Activated T-cell treated with anti-CD3 and anti-CD28 coated beads for 4 hours (primary cell): ENCODE data around the gene PPP1R10.

Experiments
- DNase-seq: peaks from one replicate; pipeline ENCODE4 v3.0.0-alpha.2; 2020

PPP1R10 gene

GRCh38 chr6:30597315-30598144 is 19.5 kb downstream of the PPP1R10 start:
- peak; percentile 83 for DNase-seq

GRCh38 chr6:30592287-30592686 is 24.8 kb downstream of the PPP1R10 start:
- DNase-seq, result no peak

- no peak for DNase-seq
Measured at GRCh38 chr6:30591008-30591407, 26.0 kb downstream of the PPP1R10 start.

GRCh38 chr6:30590509-30590908 is 26.5 kb downstream of the PPP1R10 start:
- DNase-seq, result no peak

- no peak for DNase-seq
Measured at GRCh38 chr6:30589754-30590358, 27.2 kb downstream of the PPP1R10 start.

- DNase-seq, result no peak
Measured at GRCh38 chr6:30583921-30584320, 33.1 kb downstream of the PPP1R10 start.

GRCh38 chr6:30578051-30578450 is 39.0 kb downstream of the PPP1R10 start:
- no peak for DNase-seq

- no peak for DNase-seq
Measured at GRCh38 chr6:30573113-30573512, 43.9 kb downstream of the PPP1R10 start.

- no peak for DNase-seq
Measured at GRCh38 chr6:30572148-30572547, 44.9 kb downstream of the PPP1R10 start.

- DNase-seq, result no peak
Measured at GRCh38 chr6:30571762-30572082, 45.3 kb downstream of the PPP1R10 start.

- DNase-seq, result peak; percentile 99
Measured at GRCh38 chr6:30571075-30571761, 45.8 kb downstream of the PPP1R10 start, which contains the start of gene ABCF1. Gene ABCF1 (plus strand): TSS chr6:30571442. CDS start chr6:30571488, 46 bp downstream.

GRCh38 chr6:30570740-30571074 is 46.3 kb downstream of the PPP1R10 start:
- DNase-seq, result no peak

- DNase-seq, result no peak
Measured at GRCh38 chr6:30570263-30570662, 46.8 kb downstream of the PPP1R10 start.

GRCh38 chr6:30568245-30568644 is 48.8 kb downstream of the PPP1R10 start:
- no peak for DNase-seq

- DNase-seq, result no peak
Measured at GRCh38 chr6:30565772-30566171, 51.3 kb downstream of the PPP1R10 start.

- DNase-seq, result no peak
Measured at GRCh38 chr6:30564114-30564513, 52.9 kb downstream of the PPP1R10 start.

GRCh38 chr6:30562470-30563425 is 54.3 kb downstream of the PPP1R10 start:
- no peak for DNase-seq

GRCh38 chr6:30560930-30561329 is 56.1 kb downstream of the PPP1R10 start:
- DNase-seq, result no peak

GRCh38 chr6:30557683-30557981 is 59.4 kb downstream of the PPP1R10 start:
- no peak for DNase-seq

- DNase-seq, result peak; percentile 67
Measured at GRCh38 chr6:30556906-30557682, 59.9 kb downstream of the PPP1R10 start, which contains the start of gene PRR3. Gene PRR3 (plus strand): TSS chr6:30557295. CDS start chr6:30557345, 50 bp downstream.

GRCh38 chr6:30556066-30556905 is 60.8 kb downstream of the PPP1R10 start, which contains the start of gene GNL1:
Gene GNL1 (minus strand): TSS chr6:30556489. CDS start chr6:30556203, 286 bp downstream.
- peak; percentile 100 for DNase-seq
